IPS DF 19.7 (cell line): ENCODE results near the gene WNT7B.

Experiments
- DNase-seq: peaks from one replicate; pipeline ENCODE4 v3.0.0-alpha.2; 2013; ENCODE audit warnings: low read depth, low spot score

WNT7B gene

GRCh38 chr22:45957826-45958225, 19.1 kb downstream of the WNT7B start:
- no peak for DNase-seq

DNA sequence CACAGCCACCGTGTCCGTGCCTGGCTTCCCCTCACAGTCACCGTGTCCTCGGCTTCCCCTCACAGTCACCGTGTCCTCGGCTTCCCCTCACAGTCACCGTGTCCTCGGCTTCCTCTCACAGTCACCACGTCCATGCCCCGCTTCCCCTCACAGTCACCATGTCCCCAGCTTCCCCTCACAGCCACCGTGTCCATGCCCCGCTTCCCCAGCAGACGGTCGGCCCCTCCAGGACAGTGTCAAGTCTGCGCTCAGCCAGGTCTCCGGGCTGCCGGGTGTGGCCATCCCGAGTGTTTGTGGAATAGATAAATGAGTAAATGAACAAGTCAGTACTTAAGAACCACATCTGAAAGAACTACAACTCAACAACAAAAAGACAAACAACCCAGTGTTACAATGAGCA, 23.8 kb downstream of the WNT7B start:
- no peak for DNase-seq

- no peak for DNase-seq
Observed at GRCh38 chr22:45952553-45952952, 24.4 kb downstream of the WNT7B start.

- DNase-seq = no peak
Observed at GRCh38 chr22:45952151-45952550, 24.8 kb downstream of the WNT7B start.

- DNase-seq = no peak
Observed at GRCh38 chr22:45949891-45950290, 27.1 kb downstream of the WNT7B start.

DNA sequence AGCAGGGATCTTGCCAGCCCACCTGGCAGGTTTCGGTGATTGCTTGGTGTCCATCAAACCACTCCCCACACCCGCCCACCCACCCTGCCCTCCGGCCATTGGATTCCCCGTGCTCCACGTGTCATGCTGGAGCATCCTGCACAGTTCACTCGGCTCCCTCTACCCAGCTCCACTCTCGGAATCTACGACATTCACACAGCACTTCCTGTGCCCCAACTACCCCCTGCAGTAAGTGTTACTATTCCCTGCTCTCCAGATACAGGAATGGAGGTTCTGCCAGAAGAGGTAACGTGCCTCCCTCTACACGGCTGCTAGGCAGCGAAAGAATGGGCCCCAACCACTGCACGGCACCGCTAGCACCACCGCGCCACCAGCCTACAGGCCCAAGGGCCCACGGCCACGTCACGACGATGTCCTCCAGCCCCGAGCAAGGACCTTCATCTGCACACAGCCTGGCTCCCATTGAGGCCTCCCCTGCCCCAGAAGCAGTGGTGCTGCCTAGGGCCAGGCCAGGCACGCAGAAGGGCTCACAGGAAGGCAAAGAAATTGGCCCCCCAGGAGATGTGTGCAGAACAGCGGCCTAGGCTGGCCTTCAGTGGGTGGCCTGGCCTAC, 27.6 kb downstream of the WNT7B start:
- DNase-seq = no peak

GRCh38 chr22:45948081-45948648, 28.8 kb downstream of the WNT7B start:
- DNase-seq = no peak

- no peak for DNase-seq
Observed at GRCh38 chr22:45946805-45947600, 30.0 kb downstream of the WNT7B start.

DNA sequence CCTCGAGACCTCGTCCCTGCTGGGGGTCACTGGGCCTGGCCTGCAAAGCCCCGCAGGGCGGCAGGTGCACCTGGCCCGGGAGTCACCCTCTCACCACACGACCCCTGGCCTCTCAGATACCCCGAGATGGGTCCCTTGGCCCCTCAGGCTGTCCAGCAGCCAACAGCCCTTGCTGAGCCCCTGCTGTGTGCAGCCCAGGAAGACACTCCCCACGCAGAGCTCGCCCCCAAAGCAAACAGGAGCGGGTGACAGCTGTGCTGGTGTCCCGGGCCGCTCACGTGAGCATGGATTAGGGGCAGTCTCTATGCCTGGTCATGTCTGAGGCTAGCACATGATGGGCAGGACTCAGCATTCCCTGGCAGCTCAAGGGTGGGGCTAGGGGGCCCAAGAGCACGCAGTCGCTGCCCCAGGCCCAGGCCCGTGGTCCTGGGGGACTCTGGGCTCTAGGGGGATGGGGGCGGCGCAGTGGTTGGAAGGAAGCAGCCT, 31.3 kb downstream of the WNT7B start:
- DNase-seq = no peak

GRCh38 chr22:45942787-45943493, 34.0 kb downstream of the WNT7B start:
- DNase-seq = no peak

- no peak for DNase-seq
Observed at GRCh38 chr22:45942344-45942743, 34.6 kb downstream of the WNT7B start.

- DNase-seq = no peak
Observed at GRCh38 chr22:45938913-45939312, 38.0 kb downstream of the WNT7B start.

DNA sequence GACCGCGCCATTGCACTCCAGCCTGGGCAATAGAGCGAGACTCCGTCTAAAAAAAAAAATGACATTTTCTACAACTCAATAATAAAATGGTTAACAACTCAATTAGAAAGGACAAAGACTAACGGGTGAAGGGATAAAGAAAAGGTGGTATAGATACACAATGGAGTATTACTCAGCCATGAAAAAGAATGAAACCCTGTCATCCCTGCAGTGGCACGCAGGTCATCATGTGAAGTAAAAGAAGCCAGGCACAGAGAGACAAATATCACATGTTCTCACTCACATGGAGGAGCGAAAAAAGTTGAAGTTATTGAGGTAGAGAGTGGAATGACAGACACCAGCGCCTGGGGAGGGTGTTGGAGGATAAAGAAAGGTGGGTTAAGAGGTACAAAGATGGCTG, 39.0 kb downstream of the WNT7B start:
- DNase-seq = no peak

DNA sequence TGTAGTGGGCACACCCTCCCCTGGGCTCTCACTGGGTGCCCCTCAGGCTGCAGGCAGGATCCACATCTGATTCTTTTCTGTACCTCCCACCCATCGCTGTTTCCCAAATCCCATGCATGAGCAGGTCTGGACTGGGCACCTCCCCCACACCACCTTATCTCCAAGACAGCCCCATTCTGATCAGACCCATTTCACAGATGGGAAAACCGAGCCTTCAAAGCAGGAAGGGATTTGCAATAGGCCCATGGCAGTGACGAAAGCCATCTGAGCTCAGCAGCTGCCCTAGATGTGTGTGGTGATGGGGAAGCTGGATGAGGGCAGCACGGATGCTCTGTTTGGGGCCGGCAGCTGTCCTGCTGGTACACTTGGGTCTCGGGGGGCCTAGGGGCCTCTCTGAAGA, 41.4 kb downstream of the WNT7B start:
- no peak for DNase-seq

DNA sequence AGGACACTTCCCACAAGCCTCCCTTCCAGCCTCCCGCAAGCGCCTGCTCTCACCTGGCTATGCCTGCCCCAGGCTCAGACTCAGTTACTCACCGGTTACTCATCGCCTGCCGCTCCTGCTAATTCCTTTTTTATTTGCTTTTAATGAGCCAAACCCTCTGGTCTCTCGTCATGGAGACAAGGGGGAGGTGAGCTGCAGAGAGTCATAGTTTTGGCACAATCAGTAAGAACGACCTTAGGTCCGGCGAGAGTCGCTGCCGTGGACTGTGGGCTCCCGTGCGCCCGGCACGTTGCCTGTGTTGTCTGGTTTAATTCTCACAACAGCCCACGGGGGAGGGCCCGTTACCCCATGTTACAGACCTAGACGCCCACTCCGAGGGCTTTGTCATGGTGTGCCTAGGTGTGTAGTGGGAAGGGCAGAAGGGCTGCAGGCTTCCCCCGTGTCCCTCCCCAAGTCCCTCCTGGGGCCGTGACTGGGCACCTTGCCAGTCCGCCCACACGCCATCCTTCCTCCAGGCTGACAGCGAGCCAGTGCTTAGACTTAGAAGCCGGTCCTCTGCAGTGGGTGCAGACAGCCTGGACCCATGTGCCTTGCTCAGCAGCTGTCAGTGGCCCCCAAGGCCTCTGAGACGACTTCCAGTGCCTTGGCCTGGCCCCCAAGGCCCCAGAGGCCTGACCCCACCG, 42.2 kb downstream of the WNT7B start:
- no peak for DNase-seq

GRCh38 chr22:45934168-45934564, 42.8 kb downstream of the WNT7B start:
- DNase-seq = no peak

DNA sequence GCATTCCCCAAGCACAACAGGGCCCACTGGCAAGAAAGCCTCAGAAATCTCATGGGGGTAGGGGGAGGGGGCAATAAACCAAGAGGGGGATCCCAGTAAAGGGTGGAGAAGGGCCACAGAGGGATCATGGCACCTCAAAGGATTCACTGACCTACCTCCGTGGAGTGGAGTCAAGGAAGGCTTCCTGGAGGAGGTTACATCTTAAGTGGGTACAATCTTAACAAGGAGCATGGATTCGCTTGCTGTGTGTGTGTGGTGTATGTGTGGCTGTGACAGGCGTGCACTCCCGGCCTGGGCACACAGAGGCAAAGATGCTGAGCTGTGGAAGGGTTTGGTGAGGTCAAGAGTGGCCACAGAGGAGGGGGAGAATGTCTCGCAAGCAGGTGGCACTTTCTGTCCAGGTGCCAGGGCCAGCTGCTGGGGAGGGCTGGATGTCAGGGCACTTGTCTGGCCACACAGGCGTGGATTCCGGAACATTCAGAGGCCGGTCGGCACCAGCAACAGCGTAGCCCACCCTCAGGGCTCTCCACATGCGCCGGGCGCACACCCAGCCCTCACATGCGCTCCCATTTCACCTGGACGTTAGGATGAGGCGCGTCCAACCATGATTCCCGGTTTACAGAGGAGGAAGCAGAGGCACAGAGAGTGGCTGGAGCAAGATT, 43.3 kb downstream of the WNT7B start:
- DNase-seq = no peak

GRCh38 chr22:45932071-45932470, 44.9 kb downstream of the WNT7B start:
- DNase-seq = no peak

DNA sequence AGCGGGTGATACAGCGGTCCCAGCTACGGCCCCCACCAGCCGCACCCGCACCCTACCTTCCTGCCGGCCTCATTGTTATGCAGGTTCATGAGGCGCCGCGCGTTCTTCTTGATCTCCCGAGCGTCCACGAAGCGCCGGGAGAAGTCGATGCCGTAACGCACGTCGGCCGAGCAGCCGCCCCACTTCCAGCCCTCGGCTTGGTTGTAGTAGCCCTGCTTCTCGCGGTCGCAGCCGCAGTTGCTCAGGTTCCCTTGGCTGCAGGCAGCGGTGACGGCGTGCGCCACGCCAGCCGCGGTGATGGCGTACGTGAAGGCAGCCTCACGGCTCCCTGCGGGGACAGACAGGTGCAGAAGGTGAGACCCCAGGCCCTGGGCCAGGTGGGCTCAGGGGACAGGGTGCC, 45.9 kb downstream of the WNT7B start:
- no peak for DNase-seq

- DNase-seq = no peak
Observed at GRCh38 chr22:45930324-45930723, 46.6 kb downstream of the WNT7B start.

- DNase-seq = no peak
Observed at GRCh38 chr22:45929649-45930048, 47.3 kb downstream of the WNT7B start.
